Activated CD4-positive, alpha-beta T cell treated with anti-CD3 and anti-CD28 coated beads, Interleukin-2, amount 50 U/mL, for 48 hours (primary cell): ENCODE data around the gene TNS3.
"Not testable (repeated sequence)": the region's sequence is repeated elsewhere in the genome, so short reads cannot be mapped to it uniquely, and the experiment has no call there.

Source experiments
- DNase-seq, 2 experiments: peaks; one replicate each; pipeline ENCODE4 v3.0.0-alpha.2; 2020

Gene TNS3

GRCh38 chr7:47559306-47560220, 22.3 kb downstream of the TNS3 start:
- DNase-seq: no peak

DNA sequence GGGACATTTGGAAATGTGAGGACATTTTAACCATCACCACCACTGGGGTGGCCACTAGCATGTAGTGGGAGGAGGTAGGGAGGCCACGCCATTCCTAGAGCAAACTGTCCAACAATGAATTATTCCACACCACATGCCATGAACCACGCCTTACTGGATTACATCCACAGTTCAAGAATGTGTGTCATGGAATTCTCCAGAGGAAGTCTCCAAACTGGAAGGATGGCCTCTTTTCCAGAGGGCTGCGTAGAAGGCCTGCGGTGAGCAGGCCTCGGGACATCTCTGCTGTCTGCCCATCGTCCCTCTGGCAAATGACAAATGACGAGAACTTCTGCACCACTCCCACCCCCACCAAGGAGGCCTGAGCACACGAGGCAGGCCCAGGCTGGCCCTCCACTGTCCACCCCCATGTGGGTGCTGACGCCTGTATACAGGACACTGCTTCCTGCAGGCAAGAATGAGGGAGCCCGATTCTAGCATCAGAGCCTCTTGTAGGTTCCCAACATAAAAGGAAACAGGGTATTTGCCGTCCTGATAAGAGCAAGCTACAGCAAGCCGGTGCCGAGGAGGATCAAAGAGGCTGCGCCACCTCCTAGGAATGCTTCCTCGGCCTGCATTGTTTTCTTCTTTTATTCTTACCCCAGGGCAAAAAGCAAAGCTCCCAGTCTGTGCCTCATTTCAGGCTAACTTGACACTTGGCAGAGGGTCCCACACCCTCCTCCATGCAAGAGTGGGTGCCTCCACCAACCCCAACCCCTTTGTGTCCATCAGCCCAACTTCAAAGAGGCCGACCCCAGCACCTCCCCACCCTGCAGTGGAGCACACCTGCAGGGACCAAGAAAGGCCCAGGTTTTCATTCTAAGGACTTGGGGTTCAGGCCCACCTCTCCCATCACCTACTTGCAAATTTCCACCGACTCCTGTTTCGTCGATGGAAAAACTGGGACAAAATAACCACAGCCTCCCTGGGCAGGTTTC, 23.9 kb downstream of the TNS3 start:
- DNase-seq: no peak

DNA sequence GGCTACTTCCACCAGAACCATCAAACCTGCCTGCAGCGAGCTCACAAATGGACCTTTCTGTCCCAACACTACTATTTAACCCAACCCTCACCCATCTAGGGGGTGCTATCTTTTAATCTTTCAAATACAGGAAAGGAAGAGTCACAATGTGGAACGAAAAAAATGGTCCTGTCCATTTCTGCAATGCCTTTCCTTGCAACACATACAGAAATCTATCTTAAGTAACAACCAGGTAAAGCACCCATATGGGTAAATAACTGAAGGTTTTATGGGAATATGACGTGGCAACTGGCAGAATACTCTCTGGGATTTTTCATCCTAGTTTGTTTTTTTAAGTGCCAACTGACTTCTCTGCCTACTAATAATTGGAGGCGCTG, 24.6 kb downstream of the TNS3 start:
- DNase-seq: no peak

GRCh38 chr7:47556511-47557180, 25.3 kb downstream of the TNS3 start:
- DNase-seq: no peak

GRCh38 chr7:47553309-47553708, 28.6 kb downstream of the TNS3 start:
- no peak for DNase-seq

DNA sequence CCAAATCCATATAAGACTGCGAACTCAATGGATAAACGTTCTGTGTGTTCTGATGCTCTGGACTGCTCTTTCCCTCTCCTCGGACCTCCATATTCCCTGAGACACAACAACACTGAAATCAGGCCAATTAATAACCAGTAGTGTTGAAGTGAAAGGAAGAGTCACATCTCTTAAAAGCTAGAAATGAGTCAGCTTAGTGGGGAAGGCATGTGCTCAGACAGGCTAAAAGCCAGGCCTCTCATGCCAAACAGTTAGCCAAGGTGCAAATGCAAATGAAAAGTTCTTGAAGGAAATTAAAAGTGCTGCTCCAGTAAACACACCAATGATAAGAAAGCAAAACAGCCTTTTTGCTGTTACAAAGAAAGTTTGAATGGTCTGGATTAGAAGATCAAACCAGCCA, 29.3 kb downstream of the TNS3 start:
- no peak for DNase-seq

GRCh38 chr7:47551668-47552440, 30.1 kb downstream of the TNS3 start:
- no peak for DNase-seq

DNA sequence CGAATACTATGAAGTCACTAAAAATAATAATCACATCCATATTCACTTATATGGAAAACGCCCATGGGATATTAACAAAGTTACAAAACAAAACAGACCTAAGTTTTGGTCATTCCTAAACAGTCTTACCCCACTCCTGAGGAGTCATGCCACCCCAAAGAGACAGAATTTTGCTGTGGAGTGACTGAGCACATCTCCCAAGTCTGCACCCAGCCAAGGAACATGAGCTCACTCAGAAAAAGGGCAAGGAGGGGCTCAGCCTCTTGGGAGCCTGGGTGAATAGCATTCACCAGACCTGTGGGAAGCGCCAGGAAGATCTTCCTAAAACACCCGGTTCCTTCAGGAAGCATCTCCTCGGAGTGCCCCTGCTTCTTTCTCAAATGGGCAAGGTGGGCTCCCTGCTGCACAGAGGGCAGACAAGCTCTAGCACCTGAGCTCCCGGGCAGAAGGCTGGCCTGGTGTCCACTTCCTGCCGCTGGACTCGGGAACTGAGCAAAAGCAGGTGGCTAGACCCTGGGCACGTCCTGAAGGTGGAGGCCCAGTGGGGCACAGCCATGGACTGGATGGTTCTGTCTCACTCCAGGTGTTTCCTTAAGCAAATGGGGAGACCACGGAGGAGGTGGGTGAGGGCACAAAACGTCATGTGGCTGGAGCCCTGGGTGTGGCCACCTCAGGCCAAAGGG, 31.0 kb downstream of the TNS3 start:
- no peak for DNase-seq

- no peak for DNase-seq
Measured at GRCh38 chr7:47549916-47550315, 32.0 kb downstream of the TNS3 start.

- DNase-seq: no peak
Measured at GRCh38 chr7:47549397-47549796, 32.5 kb downstream of the TNS3 start.

DNA sequence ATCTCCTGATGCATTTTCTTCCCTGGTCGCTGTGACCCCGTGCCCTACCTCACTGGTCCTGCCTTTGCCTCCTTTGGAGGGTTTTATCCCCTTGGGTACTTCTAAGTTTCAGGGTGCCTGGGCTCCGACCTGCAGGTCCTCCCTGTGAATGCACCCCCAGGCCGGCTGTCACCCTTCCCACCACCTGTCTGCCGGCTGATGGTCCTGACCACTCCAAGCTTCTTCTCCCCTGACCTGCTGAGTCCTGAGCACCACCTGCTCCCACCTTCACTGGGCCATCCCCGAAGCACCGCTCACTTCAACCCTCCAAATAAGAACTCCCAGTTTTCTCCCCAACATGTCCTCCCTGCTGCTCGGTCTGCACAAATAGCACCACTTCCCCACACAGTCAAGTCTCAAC, 33.4 kb downstream of the TNS3 start:
- DNase-seq: no peak

GRCh38 chr7:47546733-47547494, 35.0 kb downstream of the TNS3 start:
- no peak for DNase-seq

- no peak for DNase-seq
Measured at GRCh38 chr7:47546171-47546570, 35.7 kb downstream of the TNS3 start.

- DNase-seq: no peak
Measured at GRCh38 chr7:47544416-47544815, 37.5 kb downstream of the TNS3 start.

GRCh38 chr7:47543714-47544113, 38.2 kb downstream of the TNS3 start:
- DNase-seq: no peak

DNA sequence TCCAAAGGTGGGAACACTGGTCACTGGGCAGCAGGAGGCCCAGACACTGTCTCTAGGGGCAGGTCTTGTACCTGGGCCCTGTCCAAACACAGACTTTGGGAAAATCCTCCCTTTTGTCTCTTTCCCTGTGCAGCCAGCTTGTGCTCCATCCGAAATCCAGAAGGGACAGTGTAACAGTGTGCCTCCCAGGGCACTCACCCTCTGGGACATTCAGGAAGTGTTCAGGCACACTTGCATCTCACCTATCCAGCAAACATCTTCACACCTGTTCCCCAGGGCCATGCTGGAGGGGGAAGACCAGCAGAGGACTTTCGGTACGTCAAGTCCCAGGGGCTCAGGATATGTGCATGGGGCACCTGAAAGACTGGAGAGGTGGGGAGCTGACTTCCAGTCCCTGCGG, 38.9 kb downstream of the TNS3 start:
- no peak for DNase-seq

DNA sequence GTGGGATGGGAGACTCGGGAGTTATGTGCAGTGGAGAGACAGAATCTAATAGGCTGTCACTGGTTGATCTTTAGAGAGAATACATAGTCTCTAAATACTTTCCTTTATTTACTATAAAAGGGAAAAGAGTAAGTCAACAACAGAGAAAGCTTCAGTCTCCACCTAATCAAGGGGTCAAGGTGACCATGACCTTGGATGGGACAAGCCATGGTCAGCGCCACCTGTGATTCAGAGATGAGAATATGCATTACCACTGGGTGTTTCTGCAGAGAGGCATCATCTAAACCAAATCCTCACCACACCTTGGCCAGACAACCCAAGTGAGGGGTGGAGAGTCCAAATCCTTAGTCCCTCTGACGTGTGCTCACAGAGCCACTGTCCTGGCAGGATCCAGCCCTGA, 39.9 kb downstream of the TNS3 start:
- DNase-seq: no peak

DNA sequence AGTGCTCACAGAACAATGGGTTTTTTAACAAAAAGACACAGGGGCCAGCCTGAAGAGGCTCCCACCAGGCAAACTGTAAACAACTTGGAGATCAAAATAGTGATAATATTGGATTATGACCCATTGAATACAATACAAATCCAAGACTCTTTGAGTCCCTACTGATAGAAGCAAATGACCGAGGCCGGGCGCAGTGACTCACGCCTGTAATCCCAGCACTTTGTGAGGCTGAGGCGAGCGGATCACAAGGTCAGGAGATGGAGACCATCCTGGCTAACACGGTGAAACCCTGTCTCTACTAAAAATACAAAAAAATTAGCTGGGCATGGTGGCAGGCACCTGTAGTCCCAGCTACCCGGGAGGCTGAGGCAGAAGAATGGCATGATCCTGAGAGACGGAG, 40.4 kb downstream of the TNS3 start:
- DNase-seq: not testable (repeated sequence)

DNA sequence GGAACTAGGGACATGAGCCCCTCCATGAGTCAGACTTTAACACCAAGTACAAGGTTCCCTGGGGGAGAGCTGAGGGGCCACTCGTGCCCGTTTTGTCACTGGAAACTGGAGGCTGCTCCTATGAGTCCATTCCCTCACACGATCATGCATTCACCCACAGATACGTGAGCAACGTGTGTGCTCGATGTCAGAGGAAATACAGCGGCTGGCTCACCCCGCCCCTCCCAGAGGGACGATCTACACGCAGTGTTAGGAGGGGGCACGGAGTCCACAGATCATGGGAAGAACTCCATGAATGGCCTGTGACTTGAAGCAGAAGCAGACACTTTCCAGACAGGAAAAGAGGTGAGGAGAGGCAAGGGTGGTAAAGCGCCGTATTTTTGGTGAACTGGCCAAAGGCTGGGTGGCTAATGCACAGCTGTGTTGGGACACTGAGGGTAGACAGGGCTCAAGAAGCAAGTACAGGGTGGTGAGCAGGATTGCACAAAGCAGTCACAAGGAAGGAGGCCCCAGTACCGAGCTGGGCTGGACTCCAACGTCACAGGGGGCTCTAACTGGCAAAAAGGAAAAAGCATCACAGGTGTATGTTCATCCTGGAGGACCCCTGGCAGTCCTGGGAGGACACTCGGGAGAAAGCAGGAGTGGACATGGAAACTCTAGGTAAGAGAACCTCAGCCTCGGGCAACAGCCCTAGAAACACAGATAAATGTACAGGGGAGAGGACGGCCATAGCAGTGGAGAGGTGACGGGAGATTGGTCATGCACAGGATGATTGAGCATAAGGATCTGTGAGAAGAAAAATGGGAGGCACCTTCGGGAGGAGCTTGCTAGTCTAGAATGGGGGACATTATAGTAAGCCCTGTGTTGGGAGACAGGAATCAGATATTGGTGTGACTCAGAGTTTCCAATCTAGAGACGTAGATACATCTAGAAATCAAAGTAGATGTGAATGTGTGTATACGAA, 41.2 kb downstream of the TNS3 start:
- no peak for DNase-seq

DNA sequence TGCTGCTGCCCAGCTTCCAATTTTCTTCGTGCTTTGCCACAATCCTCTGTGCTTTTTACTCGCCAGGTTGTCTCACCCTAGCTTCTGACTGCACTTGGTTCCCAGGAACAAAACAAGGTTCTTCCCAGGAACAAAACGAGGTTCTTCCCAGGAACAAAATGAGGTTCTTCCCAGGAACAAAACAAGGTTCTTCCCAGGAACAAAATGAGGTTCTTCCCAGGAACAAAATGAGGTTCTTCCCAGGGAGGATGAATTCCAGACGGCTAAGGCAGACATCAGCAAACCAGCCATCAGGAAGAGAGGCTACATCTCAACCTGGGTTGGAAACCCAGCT, 41.9 kb downstream of the TNS3 start:
- no peak for DNase-seq
